ENCODE measurements around the gene TMEM40. TPM values are rescaled to one million over a fixed set of nuclear protein-coding genes. Genes with fewer than 3 reads are reported as not detected.
A peak's percentile ranks its signal among the peaks of the same experiment; 100 is the strongest.

TMEM40 gene
- total and polyA plus RNA-seq, 9 of the 15 experiments (the other 6 are each of a cell fraction or from before 2014, with no cell fraction given) = 0.11 to 0.31 (median 0.14) TPM; not detected in 6

GRCh38 chr3:12716605-12717151 lies 42.4 kb downstream of the TMEM40 start (continued):
- no peak for TF ChIP-seq ETS1 (conservative IDR thresholded peaks at IDR 0.05; ENCODE audit: control insufficient read depth, low read depth, low read length)
- no peak for TF ChIP-seq ZNF77 (CRISPR knock-in tag; IDR thresholded peaks at IDR 0.05)
- no peak for TF ChIP-seq POLR2H (tag; IDR thresholded peaks at IDR 0.05; ENCODE audit: low read depth)
- TF ChIP-seq, protein P1, sequence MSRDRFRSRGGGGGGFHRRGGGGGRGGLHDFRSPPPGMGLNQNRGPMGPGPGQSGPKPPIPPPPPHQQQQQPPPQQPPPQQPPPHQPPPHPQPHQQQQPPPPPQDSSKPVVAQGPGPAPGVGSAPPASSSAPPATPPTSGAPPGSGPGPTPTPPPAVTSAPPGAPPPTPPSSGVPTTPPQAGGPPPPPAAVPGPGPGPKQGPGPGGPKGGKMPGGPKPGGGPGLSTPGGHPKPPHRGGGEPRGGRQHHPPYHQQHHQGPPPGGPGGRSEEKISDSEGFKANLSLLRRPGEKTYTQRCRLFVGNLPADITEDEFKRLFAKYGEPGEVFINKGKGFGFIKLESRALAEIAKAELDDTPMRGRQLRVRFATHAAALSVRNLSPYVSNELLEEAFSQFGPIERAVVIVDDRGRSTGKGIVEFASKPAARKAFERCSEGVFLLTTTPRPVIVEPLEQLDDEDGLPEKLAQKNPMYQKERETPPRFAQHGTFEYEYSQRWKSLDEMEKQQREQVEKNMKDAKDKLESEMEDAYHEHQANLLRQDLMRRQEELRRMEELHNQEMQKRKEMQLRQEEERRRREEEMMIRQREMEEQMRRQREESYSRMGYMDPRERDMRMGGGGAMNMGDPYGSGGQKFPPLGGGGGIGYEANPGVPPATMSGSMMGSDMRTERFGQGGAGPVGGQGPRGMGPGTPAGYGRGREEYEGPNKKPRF (IDR thresholded peaks at IDR 0.05; ENCODE audit: low read depth, low read length) = no peak
- TF ChIP-seq, protein P2, sequence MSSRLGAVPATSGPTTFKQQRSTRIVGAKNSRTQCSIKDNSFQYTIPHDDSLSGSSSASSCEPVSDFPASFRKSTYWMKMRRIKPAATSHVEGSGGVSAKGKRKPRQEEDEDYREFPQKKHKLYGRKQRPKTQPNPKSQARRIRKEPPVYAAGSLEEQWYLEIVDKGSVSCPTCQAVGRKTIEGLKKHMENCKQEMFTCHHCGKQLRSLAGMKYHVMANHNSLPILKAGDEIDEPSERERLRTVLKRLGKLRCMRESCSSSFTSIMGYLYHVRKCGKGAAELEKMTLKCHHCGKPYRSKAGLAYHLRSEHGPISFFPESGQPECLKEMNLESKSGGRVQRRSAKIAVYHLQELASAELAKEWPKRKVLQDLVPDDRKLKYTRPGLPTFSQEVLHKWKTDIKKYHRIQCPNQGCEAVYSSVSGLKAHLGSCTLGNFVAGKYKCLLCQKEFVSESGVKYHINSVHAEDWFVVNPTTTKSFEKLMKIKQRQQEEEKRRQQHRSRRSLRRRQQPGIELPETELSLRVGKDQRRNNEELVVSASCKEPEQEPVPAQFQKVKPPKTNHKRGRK (tag; IDR thresholded peaks at IDR 0.05) = peak; percentile 80
- no peak for TF ChIP-seq PHF8 (IDR thresholded peaks at IDR 0.05; ENCODE audit: borderline replicate concordance, low read length)
- no peak for TF ChIP-seq ZNF830 (CRISPR knock-in tag; IDR thresholded peaks at IDR 0.05)
- TF ChIP-seq PHB2 (IDR thresholded peaks at IDR 0.05; ENCODE audit: low read depth) = peak; percentile 45; the same call in 1 of the 2 replicates
- TF ChIP-seq FOXA3 (CRISPR knock-in tag; conservative IDR thresholded peaks at IDR 0.05 in 1 of 2, IDR thresholded peaks at IDR 0.05 in 1 of 2) = no peak
- no peak for TF ChIP-seq RBM15 (IDR thresholded peaks at IDR 0.05; ENCODE audit: insufficient read depth, low read length)
- TF ChIP-seq EP400 (IDR thresholded peaks at IDR 0.05) = peak; percentile 45; the same call in 1 of the 2 replicates
- no peak for TF ChIP-seq NR2C2 (CRISPR knock-in tag; IDR thresholded peaks at IDR 0.05)
- TF ChIP-seq NR2C2 (tag; IDR thresholded peaks at IDR 0.05) = no peak
- TF ChIP-seq ZNF217 (CRISPR knock-in tag; IDR thresholded peaks at IDR 0.05) = no peak
- TF ChIP-seq, protein P3, sequence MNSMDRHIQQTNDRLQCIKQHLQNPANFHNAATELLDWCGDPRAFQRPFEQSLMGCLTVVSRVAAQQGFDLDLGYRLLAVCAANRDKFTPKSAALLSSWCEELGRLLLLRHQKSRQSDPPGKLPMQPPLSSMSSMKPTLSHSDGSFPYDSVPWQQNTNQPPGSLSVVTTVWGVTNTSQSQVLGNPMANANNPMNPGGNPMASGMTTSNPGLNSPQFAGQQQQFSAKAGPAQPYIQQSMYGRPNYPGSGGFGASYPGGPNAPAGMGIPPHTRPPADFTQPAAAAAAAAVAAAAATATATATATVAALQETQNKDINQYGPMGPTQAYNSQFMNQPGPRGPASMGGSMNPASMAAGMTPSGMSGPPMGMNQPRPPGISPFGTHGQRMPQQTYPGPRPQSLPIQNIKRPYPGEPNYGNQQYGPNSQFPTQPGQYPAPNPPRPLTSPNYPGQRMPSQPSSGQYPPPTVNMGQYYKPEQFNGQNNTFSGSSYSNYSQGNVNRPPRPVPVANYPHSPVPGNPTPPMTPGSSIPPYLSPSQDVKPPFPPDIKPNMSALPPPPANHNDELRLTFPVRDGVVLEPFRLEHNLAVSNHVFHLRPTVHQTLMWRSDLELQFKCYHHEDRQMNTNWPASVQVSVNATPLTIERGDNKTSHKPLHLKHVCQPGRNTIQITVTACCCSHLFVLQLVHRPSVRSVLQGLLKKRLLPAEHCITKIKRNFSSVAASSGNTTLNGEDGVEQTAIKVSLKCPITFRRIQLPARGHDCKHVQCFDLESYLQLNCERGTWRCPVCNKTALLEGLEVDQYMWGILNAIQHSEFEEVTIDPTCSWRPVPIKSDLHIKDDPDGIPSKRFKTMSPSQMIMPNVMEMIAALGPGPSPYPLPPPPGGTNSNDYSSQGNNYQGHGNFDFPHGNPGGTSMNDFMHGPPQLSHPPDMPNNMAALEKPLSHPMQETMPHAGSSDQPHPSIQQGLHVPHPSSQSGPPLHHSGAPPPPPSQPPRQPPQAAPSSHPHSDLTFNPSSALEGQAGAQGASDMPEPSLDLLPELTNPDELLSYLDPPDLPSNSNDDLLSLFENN (IDR thresholded peaks at IDR 0.05; ENCODE audit: low read depth in 2 of 2, low read length in 2 of 2) = no peak
- 0 out of 2 replicates have a peak, but pooled peaks have one; percentile 14 for TF ChIP-seq HLTF (IDR thresholded peaks at IDR 0.05)
- TF ChIP-seq HMG20A (CRISPR knock-in tag; conservative IDR thresholded peaks at IDR 0.05) = no peak
- TF ChIP-seq ZBTB8A (IDR thresholded peaks at IDR 0.05; ENCODE audit: partially characterized antibody) = no peak
- peak; percentile 42; the same call in 1 of the 2 replicates for TF ChIP-seq LEF1 (IDR thresholded peaks at IDR 0.05)
- no peak for TF ChIP-seq RHOXF2B (CRISPR knock-in tag; conservative IDR thresholded peaks at IDR 0.05)
- no peak for TF ChIP-seq KHSRP (IDR thresholded peaks at IDR 0.05)
- no peak for TF ChIP-seq CBX5 (IDR thresholded peaks at IDR 0.05; ENCODE audit: borderline replicate concordance, low read depth)
